Thoracic aorta (tissue), 2 donors: ENCODE data around the gene HAP1. TPM values are rescaled to one million over a fixed set of nuclear protein-coding genes. Genes with fewer than 3 reads are reported as not detected.

ENCODE experiments used
- ATAC-seq: fragments of 150-250 bp; one replicate; pipeline ENCODE4 v1.8.0; 2017; ENCODE audit warnings: low read depth; ENCODE audit not compliant: insufficient number of reproducible peaks, low FRiP score
- DNase-seq: peaks from one replicate; pipeline ENCODE4 v3.0.0-alpha.2; 2020; ENCODE audit warnings: low spot score
- H3K27ac ChIP-seq, 2 donors: fragments of 200-600 bp; sonication (generic); 1 replicate in 1 of 2; 2 replicates in 1 of 2; pipeline ENCODE4 v1.5.1; 2016; ENCODE audit warnings: mild to moderate bottlenecking in 2 of 2, moderate library complexity in 2 of 2
- H3K27me3 ChIP-seq: fragments of 200-600 bp; sonication (generic); replicated peaks from 2 replicates; pipeline ENCODE4 v1.6.0; 2016; ENCODE audit warnings: mild to moderate bottlenecking; ENCODE audit not compliant: insufficient read depth
- H3K36me3 ChIP-seq: fragments of 200-600 bp; sonication (generic); one replicate; pipeline ENCODE4 v1.5.1; 2016
- H3K4me1 ChIP-seq, 2 donors: fragments of 200-600 bp; sonication (generic); 1 replicate in 1 of 2; 2 replicates in 1 of 2; pipeline versions ENCODE4 v1.5.1 to v1.6.0; 2016; ENCODE audit warnings: low read depth in 2 of 2, mild to moderate bottlenecking in 1 of 2; ENCODE audit not compliant: control insufficient read depth in 1 of 2
- H3K4me3 ChIP-seq: fragments of 200-600 bp; sonication (generic); 2 replicates; pipeline ENCODE4 v1.5.1; 2016; ENCODE audit warnings: mild to moderate bottlenecking
- H3K9me3 ChIP-seq: fragments of 200-600 bp; sonication (generic); 2 replicates; pipeline ENCODE4 v1.5.1; 2016
- total RNA-seq, 2 donors: library from RNA; depleted of rRNA; stranded (reverse); fragments of >200 nt; gene quantifications; one replicate each; pipeline versions ENCODE4 v1.1.0 to v1.2.3, GENCODE V29; 2016
- TF ChIP-seq, protein P1 (sequence below): fragments of 200-600 bp; sonication (generic); IDR thresholded peaks from one replicate; pipeline ENCODE4 v1.5.1; 2019; ENCODE audit warnings: antibody characterized with exemption

Gene HAP1
- total RNA-seq, 2 donors from 2014 or later, result 0.35 TPM; not detected in 1

DNA sequence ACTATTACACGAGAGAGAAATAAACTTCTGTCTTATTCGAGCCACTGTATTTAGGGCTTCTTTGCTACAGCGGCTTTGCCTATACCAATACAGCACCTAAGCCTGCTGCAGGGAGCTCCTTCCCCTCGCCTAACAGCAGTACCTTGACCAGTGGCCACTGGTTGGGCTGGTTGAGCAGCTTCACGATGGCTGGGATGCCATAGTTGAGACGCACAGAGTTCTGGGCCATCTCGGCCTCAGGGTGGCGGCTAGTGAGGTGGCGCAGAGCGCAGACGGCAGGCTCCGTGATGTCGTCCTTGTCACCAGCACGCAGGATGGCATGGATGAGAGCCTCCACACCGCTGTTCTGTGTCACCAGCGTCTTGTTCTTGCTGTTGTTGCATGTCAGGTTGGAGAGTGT is 28.4 kb upstream of the HAP1 start:
- ATAC-seq (no peak), DNase-seq (no peak)
- TF ChIP-seq, protein P1, sequence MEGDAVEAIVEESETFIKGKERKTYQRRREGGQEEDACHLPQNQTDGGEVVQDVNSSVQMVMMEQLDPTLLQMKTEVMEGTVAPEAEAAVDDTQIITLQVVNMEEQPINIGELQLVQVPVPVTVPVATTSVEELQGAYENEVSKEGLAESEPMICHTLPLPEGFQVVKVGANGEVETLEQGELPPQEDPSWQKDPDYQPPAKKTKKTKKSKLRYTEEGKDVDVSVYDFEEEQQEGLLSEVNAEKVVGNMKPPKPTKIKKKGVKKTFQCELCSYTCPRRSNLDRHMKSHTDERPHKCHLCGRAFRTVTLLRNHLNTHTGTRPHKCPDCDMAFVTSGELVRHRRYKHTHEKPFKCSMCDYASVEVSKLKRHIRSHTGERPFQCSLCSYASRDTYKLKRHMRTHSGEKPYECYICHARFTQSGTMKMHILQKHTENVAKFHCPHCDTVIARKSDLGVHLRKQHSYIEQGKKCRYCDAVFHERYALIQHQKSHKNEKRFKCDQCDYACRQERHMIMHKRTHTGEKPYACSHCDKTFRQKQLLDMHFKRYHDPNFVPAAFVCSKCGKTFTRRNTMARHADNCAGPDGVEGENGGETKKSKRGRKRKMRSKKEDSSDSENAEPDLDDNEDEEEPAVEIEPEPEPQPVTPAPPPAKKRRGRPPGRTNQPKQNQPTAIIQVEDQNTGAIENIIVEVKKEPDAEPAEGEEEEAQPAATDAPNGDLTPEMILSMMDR, result no peak
- no peaks in the 10 kb centered on the region for H3K9me3 ChIP-seq
- H3K4me3 ChIP-seq, result no peak overlapping the region
- H3K27me3 ChIP-seq, result no peaks in the 10 kb centered on the region
- no peaks in the 10 kb centered on the region for H3K4me1 ChIP-seq
- no peak overlapping the region for H3K27ac ChIP-seq
- H3K36me3 ChIP-seq, result peaks cover 84% of the 10 kb centered on the region

DNA sequence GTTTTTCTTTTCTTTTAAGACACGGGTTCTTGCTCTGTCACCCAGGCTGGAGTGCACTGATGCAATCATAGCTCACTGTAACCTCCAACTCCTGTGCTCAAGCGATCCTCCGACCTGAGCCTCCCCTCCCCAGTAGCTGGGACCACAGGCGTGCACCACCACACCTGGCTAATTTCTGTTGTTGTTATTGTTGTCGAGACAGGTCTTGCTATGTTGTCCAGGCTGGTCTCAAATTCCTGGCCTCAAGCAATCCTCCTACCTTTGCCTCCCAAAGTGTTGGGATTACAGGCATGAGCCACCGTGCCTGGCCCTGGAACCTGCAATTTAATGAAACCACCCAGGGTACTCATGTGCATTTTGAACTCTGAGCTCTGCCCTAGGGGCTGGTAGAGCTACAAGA is 27.9 kb upstream of the HAP1 start:
- ATAC-seq (no peak), DNase-seq (no peak)
- Histone ChIP-seq H3K4me3 (no peak overlapping the region), H3K27ac (no peak overlapping the region), H3K36me3 (peaks cover 84% of the 10 kb centered on the region), H3K27me3 (no peaks in the 10 kb centered on the region), H3K9me3 (no peaks in the 10 kb centered on the region), H3K4me1 (no peaks in the 10 kb centered on the region)
- TF ChIP-seq, protein P1, result no peak

DNA sequence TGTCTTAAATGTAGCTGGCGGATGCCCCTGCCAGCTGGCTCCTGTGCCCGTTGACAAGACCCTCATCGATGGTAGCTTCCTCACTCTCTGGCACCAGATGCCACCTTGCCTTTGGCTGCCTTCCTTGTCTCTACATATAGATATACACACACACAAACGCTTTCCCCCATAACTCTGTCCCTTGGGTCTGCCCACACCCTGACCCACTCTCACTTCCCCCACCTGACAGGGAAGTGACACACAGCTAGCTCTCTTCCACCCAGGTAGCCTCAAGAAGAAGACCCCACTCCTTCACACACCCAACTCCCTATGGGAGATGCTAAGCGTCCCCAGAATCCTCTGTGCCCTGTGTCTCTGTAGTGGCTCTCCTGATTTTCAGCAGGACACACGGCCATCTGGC is 26.4 kb upstream of the HAP1 start:
- Histone ChIP-seq H3K36me3 (peaks cover 81% of the 10 kb centered on the region), H3K4me3 (no peak overlapping the region), H3K9me3 (no peaks in the 10 kb centered on the region), H3K27ac (no peak overlapping the region), H3K27me3 (no peaks in the 10 kb centered on the region), H3K4me1 (no peaks in the 10 kb centered on the region)
- TF ChIP-seq, protein P1, result no peak
- DNase-seq, result no peak
- no peak for ATAC-seq

- H3K27ac ChIP-seq, result no peak overlapping the region
- TF ChIP-seq, protein P1, result no peak
- no peaks in the 10 kb centered on the region for H3K9me3 ChIP-seq
- DNase-seq (no peak), ATAC-seq (no peak)
- no peaks in the 10 kb centered on the region for H3K27me3 ChIP-seq
- no peak overlapping the region for H3K4me3 ChIP-seq
- peaks cover 69% of the 10 kb centered on the region for H3K36me3 ChIP-seq
- no peaks in the 10 kb centered on the region for H3K4me1 ChIP-seq
These were observed 24.2 kb upstream of the HAP1 start for GRCh38 chr17:41758601-41759000.

DNA sequence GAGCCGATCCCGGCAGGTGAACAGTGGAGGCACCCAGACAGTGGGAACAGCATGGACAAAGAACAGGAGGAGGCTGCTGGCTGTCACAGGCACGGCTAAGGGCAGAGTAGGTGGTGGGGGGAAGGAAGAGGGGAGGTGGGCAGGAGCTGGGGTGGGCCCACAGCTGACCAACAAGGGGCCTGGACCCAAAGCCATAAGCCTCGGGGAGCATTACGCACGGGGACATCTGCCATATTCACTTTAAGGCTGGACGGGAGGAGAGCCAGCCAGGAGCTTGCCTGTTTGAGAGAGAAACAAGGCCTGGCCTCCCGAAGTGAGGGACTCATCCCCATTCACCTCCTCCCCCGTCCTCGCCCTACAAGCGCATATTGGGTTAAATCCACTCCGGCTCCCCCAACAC is 19.6 kb upstream of the HAP1 start:
- DNase-seq (no peak), ATAC-seq (no peak)
- no peaks in the 10 kb centered on the region for H3K4me1 ChIP-seq
- peaks cover 32% of the 10 kb centered on the region for H3K36me3 ChIP-seq
- TF ChIP-seq, protein P1, result no peak
- H3K27ac ChIP-seq, result no peak overlapping the region
- H3K27me3 ChIP-seq, result no peaks in the 10 kb centered on the region
- H3K9me3 ChIP-seq, result no peaks in the 10 kb centered on the region
- H3K4me3 ChIP-seq, result no peak overlapping the region
